Kidney (tissue), 14 donors: ENCODE results near the gene KLK7. TPM values are rescaled to one million over a fixed set of nuclear protein-coding genes. Genes with fewer than 3 reads are reported as not detected.
A peak's percentile ranks its signal among the peaks of the same experiment; 100 is the strongest.

Source experiments
- DNase-seq, 5 donors: peaks; one replicate each; pipeline ENCODE4 v3.0.0-alpha.2; 2013 to 2020
- FAIRE-seq: peaks from 2 replicates; lab custom pipeline; 2012; peaks lifted over from hg19 to GRCh38; lab: Jason Lieb, UNC
- H3K27ac ChIP-seq, 2 donors: one replicate each; pipeline ENCODE4 v1.7.0; 2013; ENCODE audit warnings: low read depth in 2 of 2, low read length in 2 of 2, inconsistent platforms in 1 of 2
- H3K27me3 ChIP-seq: one replicate; pipeline ENCODE4 v1.7.1; 2013; ENCODE audit warnings: low read length, inconsistent platforms; ENCODE audit not compliant: control insufficient read depth, insufficient read depth
- H3K36me3 ChIP-seq, 3 donors: one replicate each; pipeline versions ENCODE4 v1.7.0 to v1.7.1; 2013; ENCODE audit warnings: low read length in 3 of 3, control low read depth in 1 of 3, inconsistent platforms in 1 of 3; ENCODE audit not compliant: insufficient read depth in 3 of 3, control insufficient read depth in 2 of 3
- H3K4me1 ChIP-seq, 3 donors: one replicate each; pipeline versions ENCODE4 v1.7.0 to v1.7.1; 2013; ENCODE audit warnings: low read length in 3 of 3, inconsistent platforms in 1 of 3, low read depth in 1 of 3; ENCODE audit not compliant: control insufficient read depth in 2 of 3, insufficient read depth in 2 of 3
- H3K4me3 ChIP-seq, 3 donors: one replicate each; pipeline versions ENCODE4 v1.7.0 to v1.8.1; 2013; ENCODE audit warnings: low read length in 3 of 3, control low read depth in 1 of 3, inconsistent platforms in 1 of 3
- H3K9ac ChIP-seq, 3 donors: one replicate each; pipeline versions ENCODE4 v1.7.0 to v1.7.1; 2013; ENCODE audit warnings: low read length in 3 of 3, control low read depth in 1 of 3, inconsistent platforms in 1 of 3
- H3K9me3 ChIP-seq, 3 donors: one replicate each; pipeline versions ENCODE4 v1.7.0 to v1.7.1; 2013; ENCODE audit warnings: low read length in 3 of 3, control low read depth in 1 of 3, inconsistent platforms in 1 of 3; ENCODE audit not compliant: control insufficient read depth in 2 of 3, insufficient read depth in 1 of 3
- CTCF ChIP-seq: IDR thresholded peaks from 3 replicates; pipeline ENCODE4 v1.5.1; 2012; ENCODE audit warnings: mild to moderate bottlenecking, moderate library complexity, borderline replicate concordance; ENCODE audit not compliant: insufficient read depth; ENCODE audit errors: extremely low read depth
- intact Hi-C: fragments of 100-400 bp; cut with DNase I; formaldehyde crosslinking; loops from one replicate; pipeline ENCODE4 v1.11.1; 2022
- polyA plus RNA-seq: library from polyadenylated mRNA; stranded (reverse); fragments of 350-450 nt; fragmentation: Illumina TruSeq; extraction: RNeasy Lipid Tissue Mini Kit (QIAGEN cat#74804); gene quantifications from one replicate; pipeline ENCODE4 v1.2.3, GENCODE V29; 2014; ENCODE audit warnings: low read depth, low replicate concordance; ENCODE audit not compliant: insufficient read depth
- total RNA-seq: library from RNA; stranded (reverse); fragmentation: NEBNext Ultra II Directional; extraction: Animal tissue kit (Norgen Biotek cat#: 25700); gene quantifications from one replicate; pipeline ENCODE4 v1.2.1, GENCODE V29; 2021
- donor health status: control.
- donor health status: control.
- donor health status: control.
- donor health status: control.
- donor health status: control.
- donor health status: DM: yes; HTN: yes; CAD: no.
- donor health status: Normal renal cell carcinoma (clear cell type).

KLK7 gene
- total and polyA plus RNA-seq, 2 donors from 2014 or later = 1.0 to 22.5 TPM

DNA sequence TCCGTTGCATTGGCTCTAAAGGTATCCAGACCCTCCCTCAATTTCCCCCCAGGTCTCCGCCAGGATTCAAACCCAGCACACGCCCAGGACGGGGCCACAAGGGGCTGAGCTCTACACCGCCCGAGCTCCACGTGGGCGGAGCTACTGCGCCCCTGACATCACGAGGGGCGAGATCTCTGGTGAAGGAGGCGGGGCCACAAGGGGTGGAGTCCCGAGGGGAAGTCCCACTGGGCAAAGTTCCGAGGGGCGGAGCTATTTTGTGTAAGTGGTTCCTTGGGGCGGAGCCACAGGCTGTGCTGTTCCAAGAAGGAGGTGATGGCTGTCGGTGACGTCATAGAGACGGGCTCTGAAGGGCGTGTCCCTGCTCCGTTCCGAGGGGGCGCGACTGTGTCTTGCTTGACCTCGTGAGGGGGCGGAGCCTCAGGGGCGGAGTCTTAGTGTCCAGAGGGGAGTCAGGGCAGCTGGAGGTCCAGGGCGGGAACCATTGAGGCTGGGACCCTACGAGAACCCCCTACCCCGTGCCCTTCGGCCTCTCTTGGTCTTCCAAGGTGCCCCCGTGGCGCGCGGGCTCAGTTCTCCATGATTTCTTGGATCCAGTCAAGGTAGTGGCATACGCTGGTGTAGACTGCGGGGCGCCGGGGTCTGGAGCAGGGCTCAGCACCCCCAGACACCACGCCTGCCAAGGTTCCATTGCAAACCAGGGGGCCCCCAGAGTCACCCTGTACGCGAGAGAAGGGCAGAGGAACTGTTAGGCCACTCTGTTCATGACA, 19.0 kb upstream of the KLK7 start:
- Histone ChIP-seq H3K27me3 (no peaks in the 10 kb centered on the region), H3K9ac (no peak overlapping the region), H3K4me1 (no peaks in the 10 kb centered on the region), H3K9me3 (no peaks in the 10 kb centered on the region), H3K4me3 (no peak overlapping the region), H3K27ac (no peak overlapping the region), H3K36me3 (no peaks in the 10 kb centered on the region)
- intact Hi-C loops = no loop called here
- FAIRE-seq (no peak), DNase-seq (peak in 4 of 5 donors; percentile 80 to 90 (median 85))
- TF ChIP-seq CTCF = no peak

GRCh38 chr19:51002089-51002532, 18.4 kb upstream of the KLK7 start:
- FAIRE-seq (no peak), DNase-seq (peak in 4 of 5 donors; percentile 85 to 92 (median 88))
- no peak for TF ChIP-seq CTCF
- no peaks in the 10 kb centered on the region for H3K27me3 ChIP-seq
- H3K9ac ChIP-seq = no peak overlapping the region
- H3K4me1 ChIP-seq = no peaks in the 10 kb centered on the region
- H3K9me3 ChIP-seq = no peaks in the 10 kb centered on the region
- H3K27ac ChIP-seq = no peak overlapping the region
- intact Hi-C loops = no loop called here
- H3K4me3 ChIP-seq = no peak overlapping the region
- no peaks in the 10 kb centered on the region for H3K36me3 ChIP-seq

- Histone ChIP-seq H3K9ac (no peak within 1 kb of the TSS), H3K27ac (no peak within 1 kb of the TSS), H3K9me3 (no peaks in the 10 kb centered on the region), H3K36me3 (no peaks in the 10 kb centered on the region), H3K27me3 (no peaks in the 10 kb centered on the region), H3K4me1 (no peaks in the 10 kb centered on the region), H3K4me3 (no peak within 1 kb of the TSS)
- intact Hi-C loops = no loop called here
- no peak for TF ChIP-seq CTCF
- DNase-seq (peak in 3 of 5 donors; percentile 70 to 80 (median 76)), FAIRE-seq (no peak)
These were observed 17.8 kb upstream of the KLK7 start, which contains the start of gene KLK8 for GRCh38 chr19:51001515-51001914. Gene KLK8, minus strand, starts transcription at chr19:51001604. Its CDS starts 437 bp downstream, at chr19:51001167.
